Kidney glomerular epithelial cell (primary cell): ENCODE results near the gene TRPV5.
A peak's percentile ranks its signal among the peaks of the same experiment; 100 is the strongest.

Source experiments
- DNase-seq: peaks from one replicate; lab custom pipeline; 2025; lab: John Stamatoyannopoulos, UW

TRPV5 gene

DNA sequence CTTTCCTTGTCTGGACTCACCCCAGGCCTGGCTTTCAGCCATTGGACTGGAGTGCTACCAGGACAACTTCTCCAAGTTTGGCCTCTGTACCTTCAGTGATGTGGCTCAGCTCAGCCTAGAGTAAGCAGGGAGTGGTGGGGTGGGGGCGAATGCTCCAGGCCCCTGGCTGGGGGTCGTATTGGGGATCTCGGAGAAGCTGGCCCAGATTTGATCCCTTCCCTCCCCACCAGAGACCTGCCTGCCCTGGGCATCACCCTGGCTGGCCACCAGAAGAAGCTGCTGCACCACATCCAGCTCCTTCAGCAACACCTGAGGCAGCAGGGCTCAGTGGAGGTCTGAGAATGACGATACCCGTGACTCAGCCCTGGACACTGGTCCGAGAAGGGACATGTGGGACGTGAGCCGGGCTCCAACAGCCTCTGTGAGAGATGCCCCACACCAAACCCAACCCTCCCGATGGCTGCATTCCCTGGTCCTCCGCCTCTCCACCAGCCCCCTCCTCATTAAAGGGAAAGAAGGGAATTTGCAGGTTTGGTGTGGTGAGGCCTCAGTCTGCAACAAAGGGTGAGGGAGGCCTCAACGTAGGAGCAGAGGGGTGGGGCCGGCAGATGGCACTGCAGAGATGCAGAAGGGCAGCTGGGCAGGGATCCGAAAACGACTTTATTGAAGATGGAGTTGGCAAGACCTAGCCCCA, 62.8 kb downstream of the TRPV5 start:
- no peak for DNase-seq

- DNase-seq = no peak
These were observed 63.4 kb downstream of the TRPV5 start for GRCh38 chr7:142870147-142870559.

GRCh38 chr7:142869434-142869833, 64.1 kb downstream of the TRPV5 start:
- DNase-seq = no peak

DNA sequence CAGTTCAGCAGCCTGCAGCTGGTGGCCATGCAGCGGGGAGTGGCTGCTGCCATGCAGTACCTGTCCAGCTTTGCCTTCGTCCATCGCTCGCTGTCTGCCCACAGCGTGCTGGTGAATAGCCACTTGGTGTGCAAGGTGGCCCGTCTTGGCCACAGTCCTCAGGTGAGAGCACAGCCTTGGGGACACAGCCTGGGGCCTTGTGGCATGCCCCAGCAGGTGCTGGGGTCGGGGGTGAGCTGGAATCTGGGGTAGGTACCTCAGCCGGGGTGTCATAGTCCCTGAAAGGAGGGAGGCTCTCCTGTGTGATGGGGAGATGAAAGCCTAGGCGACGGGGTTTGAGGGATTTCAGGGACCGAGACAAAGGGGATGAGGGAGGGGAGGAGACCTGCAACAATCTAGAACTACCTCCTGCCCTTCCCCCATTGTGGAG, 64.5 kb downstream of the TRPV5 start:
- DNase-seq = no peak

DNA sequence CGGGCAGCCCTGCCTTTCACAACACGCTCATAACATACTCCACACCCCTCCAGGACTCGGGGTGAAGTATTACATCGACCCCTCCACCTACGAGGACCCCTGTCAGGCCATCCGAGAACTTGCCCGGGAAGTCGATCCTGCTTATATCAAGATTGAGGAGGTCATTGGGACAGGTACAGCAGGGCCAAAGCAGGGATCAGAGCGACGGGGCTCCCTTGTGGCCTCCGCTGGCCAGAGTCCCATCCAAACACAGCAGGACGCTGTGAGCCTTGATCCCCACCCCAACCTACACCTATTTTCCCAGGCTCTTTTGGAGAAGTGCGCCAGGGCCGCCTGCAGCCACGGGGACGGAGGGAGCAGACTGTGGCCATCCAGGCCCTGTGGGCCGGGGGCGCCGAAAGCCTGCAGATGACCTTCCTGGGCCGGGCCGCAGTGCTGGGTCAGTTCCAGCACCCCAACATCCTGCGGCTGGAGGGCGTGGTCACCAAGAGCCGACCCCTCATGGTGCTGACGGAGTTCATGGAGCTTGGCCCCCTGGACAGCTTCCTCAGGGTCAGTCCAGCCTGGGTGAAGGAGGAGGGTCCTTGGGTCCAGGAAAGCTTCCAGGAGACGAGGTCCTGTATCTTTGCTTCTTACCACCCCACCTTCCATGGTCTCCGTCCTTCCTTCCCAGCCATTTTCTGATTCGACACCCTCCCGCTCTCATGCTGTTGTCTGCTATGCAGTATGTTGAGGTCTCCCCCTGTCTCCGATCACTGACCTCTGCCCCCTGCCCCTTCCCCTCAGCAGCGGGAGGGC, 65.2 kb downstream of the TRPV5 start:
- DNase-seq = no peak

DNA sequence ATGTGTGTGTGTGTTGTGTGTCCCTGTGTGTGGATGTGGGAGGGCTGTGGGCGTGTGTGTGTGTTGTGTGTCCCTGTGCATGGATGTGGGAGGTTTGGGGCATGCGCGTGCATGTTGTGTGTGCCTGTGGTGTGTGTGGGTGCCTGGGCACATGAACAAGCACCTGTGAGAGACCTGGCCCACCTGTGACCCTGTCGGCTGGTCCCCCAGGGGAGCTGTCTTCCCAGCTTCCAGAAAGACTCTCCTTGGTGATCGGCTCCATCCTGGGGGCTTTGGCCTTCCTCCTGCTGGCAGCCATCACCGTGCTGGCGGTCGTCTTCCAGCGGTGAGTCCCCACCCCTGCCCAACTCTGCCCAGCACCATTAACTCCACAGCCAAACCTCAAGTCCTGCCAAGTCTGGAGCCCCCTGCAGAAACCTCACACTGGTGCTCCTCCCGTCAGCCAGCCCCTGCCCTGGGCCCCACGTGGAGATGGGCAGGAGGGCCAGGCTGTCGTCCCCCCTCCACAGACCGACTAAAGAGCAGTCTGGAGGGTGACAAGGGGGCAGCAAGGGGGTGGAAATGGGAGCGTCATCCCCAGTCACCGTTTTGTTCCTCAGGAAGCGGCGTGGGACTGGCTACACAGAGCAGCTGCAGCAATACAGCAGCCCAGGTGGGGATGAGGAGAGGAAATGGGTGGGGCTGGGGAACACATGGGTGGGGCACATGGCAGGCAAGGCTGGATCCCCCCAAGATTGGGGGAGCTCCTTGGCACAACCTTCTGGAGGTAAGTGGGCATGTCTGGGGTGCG, 66.0 kb downstream of the TRPV5 start:
- no peak for DNase-seq

- no peak for DNase-seq
These were observed 66.5 kb downstream of the TRPV5 start for GRCh38 chr7:142867097-142867378.

DNA sequence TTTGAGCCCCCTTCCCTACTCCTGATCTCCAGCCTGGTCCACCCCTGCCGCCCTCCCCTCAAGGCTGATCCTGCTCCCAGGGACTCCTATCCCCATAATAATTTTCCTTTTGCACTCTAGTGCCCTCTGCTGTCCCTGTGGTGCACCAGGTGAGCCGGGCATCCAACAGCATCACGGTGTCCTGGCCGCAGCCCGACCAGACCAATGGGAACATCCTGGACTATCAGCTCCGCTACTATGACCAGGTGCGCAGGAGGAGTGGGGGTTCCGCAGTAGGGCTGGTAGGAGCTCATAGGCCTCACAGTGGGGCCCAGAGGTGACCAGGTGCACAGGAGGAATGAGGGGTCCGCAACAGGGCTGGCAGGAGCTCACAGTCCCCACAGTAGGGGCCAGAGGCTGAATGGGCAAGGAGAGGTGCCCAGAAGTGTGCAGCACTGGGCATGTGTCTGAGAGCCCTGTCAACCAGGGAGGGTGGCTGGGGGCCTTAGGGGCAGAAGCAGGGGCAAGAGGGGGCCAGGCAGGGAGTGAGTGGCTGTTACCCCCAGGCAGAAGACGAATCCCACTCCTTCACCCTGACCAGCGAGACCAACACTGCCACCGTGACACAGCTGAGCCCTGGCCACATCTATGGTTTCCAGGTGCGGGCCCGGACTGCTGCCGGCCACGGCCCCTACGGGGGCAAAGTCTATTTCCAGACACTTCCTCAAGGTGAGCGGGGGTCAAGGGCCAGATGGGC, 67.0 kb downstream of the TRPV5 start:
- peak; percentile 11 for DNase-seq

GRCh38 chr7:142865766-142866165, 67.8 kb downstream of the TRPV5 start:
- DNase-seq = no peak

DNA sequence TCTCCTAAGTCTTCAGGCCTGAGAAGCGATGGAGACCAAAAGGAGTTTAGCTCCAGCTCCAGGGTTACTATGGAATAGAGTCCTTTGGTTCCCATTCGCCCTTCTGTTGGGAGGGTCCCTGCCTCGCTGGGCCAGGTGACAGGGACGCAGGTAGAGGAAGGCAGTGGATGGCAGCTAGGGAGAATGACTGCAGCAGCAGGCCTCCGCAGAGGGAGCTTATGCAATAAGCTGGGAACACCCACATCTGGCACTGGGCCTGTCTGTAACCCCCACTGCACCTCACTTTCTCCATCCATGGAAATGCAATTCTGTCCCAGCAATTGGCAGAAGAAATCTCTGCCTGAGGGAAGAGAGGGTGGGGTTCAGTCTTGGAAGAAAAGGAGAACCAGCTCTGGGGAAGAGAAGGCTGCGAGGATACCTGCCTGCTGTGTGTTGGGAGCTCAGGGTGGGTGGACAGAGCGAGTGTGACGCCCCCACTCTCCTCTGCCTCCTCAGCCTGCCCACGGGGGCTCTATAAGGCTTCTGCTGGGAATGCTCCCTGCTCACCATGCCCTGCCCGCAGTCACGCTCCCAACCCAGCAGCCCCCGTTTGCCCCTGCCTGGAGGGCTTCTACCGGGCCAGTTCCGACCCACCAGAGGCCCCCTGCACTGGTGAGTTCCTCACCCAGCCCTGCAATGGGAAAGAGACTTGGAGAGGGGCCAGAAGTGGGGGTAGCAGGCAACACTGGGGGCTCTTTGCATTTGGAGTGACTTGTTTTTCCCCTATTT, 68.4 kb downstream of the TRPV5 start:
- DNase-seq = no peak

DNA sequence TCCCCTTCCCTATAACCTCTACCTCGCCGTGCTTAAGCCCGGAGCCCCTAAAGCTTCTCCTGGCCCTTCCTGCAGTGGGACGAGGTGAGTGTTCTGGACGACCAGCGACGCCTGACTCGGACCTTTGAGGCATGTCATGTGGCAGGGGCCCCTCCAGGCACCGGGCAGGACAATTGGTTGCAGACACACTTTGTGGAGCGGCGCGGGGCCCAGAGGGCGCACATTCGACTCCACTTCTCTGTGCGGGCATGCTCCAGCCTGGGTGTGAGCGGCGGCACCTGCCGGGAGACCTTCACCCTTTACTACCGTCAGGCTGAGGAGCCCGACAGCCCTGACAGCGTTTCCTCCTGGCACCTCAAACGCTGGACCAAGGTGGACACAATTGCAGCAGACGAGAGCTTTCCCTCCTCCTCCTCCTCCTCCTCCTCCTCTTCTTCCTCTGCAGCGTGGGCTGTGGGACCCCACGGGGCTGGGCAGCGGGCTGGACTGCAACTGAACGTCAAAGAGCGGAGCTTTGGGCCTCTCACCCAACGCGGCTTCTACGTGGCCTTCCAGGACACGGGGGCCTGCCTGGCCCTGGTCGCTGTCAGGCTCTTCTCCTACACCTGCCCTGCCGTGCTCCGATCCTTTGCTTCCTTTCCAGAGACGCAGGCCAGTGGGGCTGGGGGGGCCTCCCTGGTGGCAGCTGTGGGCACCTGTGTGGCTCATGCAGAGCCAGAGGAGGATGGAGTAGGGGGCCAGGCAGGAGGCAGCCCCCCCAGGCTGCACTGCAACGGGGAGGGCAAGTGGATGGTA, 69.5 kb downstream of the TRPV5 start:
- no peak for DNase-seq

DNA sequence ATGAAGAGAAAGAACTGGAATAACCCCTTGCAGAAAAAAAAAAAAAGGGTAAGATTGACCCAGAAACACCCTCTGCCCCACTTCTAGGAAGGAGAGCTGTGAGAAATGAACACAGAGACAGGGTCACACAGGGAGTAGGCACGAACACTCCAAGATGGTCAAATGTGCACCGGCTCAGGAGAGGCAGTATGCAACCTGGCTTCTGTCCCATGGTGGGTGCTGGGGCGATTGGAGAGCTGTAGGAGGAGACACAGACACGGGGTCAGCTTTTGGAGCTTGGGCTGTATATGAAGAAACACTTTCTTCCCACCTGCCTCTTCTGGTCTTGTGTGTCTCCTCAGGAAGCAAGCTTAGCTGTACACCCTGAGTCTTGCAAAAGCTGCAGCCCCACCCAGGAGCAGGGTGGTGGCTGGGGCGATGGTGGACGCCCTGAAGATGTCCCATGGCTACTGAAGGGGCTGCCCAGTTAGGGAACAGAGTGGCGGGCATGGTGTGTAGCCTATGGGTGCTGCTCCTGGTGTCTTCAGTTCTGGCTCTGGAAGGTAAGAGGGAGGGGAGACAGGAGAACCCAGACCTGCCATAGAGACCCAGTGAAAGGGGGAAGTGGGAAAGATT, 70.7 kb downstream of the TRPV5 start:
- no peak for DNase-seq

DNA sequence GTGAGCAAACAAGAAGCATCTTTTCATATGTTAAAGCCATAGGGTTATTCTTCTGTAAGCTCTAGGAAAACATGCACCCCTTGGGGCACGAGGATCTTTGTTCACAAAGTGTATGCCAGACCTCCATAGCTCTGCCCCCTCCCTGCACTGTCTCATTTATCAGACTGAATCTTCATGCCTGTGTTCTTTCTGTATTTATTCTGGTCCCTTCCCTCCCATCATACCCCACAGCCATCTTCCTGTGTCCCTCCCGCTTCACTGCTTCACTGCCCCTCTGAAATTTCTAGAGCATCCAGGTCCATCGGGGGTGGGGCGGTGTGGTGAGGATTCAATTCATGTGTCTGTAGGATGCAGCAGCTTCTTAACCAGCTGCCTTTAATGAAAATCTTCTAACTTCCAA, 71.2 kb downstream of the TRPV5 start:
- DNase-seq = no peak

DNA sequence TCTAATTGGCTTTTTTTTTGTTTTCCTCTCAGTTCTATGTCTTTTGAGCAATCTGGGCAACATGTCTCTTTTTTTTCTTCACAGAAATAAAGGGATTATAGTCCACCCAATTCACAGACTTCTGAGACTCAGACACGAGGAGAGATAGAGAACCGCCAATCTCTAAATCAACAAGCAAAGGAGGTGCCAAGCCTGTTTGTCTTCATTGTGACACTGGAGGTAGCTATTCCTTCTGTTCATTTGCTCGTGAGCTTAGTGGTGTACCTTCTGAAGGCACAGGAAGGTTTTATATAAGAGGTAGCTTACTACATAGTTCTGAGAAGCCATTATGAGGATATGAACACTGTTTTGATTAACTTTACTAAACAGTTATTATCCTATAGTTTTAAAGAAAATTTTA, 72.6 kb downstream of the TRPV5 start:
- no peak for DNase-seq

- no peak for DNase-seq
These were observed 73.7 kb downstream of the TRPV5 start for GRCh38 chr7:142859829-142860228.

- no peak for DNase-seq
These were observed 74.1 kb downstream of the TRPV5 start for GRCh38 chr7:142859411-142859810.
